GM12878 (cell line): ENCODE measurements around the gene TMEM163. TPM values are rescaled to one million over a fixed set of nuclear protein-coding genes. Genes with fewer than 3 reads are reported as not detected.

Experiments used
- ATAC-seq: fragments of 200-7000 bp; cut with Tn5 transposase; 3 replicates; pipeline ENCODE4 v1.9.1; 2020; ENCODE audit warnings: mild to moderate bottlenecking, moderate library complexity
- BruUV-seq: library from RNA; stranded (reverse); fragments of 400-500 nt; replicated peaks from 2 replicates; lab custom pipeline; 2021; lab: Mats Ljungman, UMichigan
- CTCF ChIA-PET: fragments of 300-600 bp; sonication (Branson Sonifier 250); formaldehyde crosslinking; extraction: SDS; loops from one replicate; lab custom pipeline; 2021; ENCODE audit warnings: inconsistent platforms; lab: Yijun Ruan, JAX
- POLR2A ChIA-PET: fragments of 350-600 bp; formaldehyde crosslinking; extraction: SDS; loops from one replicate; lab custom pipeline; 2021; ENCODE audit warnings: inconsistent platforms; lab: Charles Lee
- RAD21 ChIA-PET: fragments of 300-600 bp; sonication (Branson Sonifier 250); formaldehyde crosslinking; loops from one replicate; lab custom pipeline; 2023; ENCODE audit warnings: antibody characterized with exemption; ENCODE audit not compliant: unreplicated experiment; lab: Charles Lee
- SMC1A ChIA-PET: fragments of 300-600 bp; sonication (Branson Sonifier 250); formaldehyde crosslinking; loops from one replicate; lab custom pipeline; 2023; ENCODE audit not compliant: unreplicated experiment, uncharacterized antibody; lab: Charles Lee
- DNase-seq: peaks from one replicate; pipeline ENCODE4 v3.0.0-alpha.2; 2011; ENCODE audit warnings: low read depth, low spot score
- FAIRE-seq: peaks from 3 replicates; lab custom pipeline; 2011; peaks lifted over from hg19 to GRCh38; lab: Jason Lieb, UNC
- H2AFZ ChIP-seq: 2 replicates; pipeline ENCODE4 v1.6.0; 2011; ENCODE audit warnings: low read depth, low read length, control low read depth; ENCODE audit not compliant: control insufficient read depth
- H3K27ac ChIP-seq: 2 replicates; pipeline ENCODE4 v1.5.1; 2011; ENCODE audit warnings: control low read depth; ENCODE audit not compliant: control insufficient read depth, insufficient read depth
- H3K27me3 ChIP-seq, 2 experiments: replicated peaks in 1 of 2; 2 replicates each; pipeline versions ENCODE4 v1.6.0 to v1.6.1; 2011; ENCODE audit warnings: low read length in 1 of 2; ENCODE audit not compliant: control insufficient read depth in 2 of 2, insufficient read depth in 2 of 2
- H3K36me3 ChIP-seq, 2 experiments: 2 replicates each; pipeline ENCODE4 v1.5.1; 2011; ENCODE audit warnings: low read length in 1 of 2; ENCODE audit not compliant: control insufficient read depth in 2 of 2, insufficient read depth in 2 of 2
- H3K4me1 ChIP-seq: 2 replicates; pipeline ENCODE4 v1.6.1; 2011; ENCODE audit warnings: mild to moderate bottlenecking, low read length, moderate library complexity, mixed read lengths; ENCODE audit not compliant: control insufficient read depth, insufficient read depth
- H3K4me2 ChIP-seq: 2 replicates; pipeline ENCODE4 v1.6.0; 2011; ENCODE audit warnings: control low read depth; ENCODE audit not compliant: control insufficient read depth, insufficient read depth
- H3K4me3 ChIP-seq: fragments of 200-600 bp; sonication (generic); 2 replicates; pipeline ENCODE4 v1.5.1; 2016
- H3K79me2 ChIP-seq: 2 replicates; pipeline ENCODE4 v1.6.0; 2011; ENCODE audit warnings: low read length; ENCODE audit not compliant: control insufficient read depth, insufficient read depth
- H3K9ac ChIP-seq: 2 replicates; pipeline ENCODE4 v1.8.0; 2011; ENCODE audit warnings: low read length, control low read depth, mixed read lengths; ENCODE audit not compliant: control insufficient read depth, insufficient read depth
- H3K9me3 ChIP-seq: replicated peaks from 3 replicates; pipeline ENCODE4 v1.5.1; 2011; ENCODE audit warnings: mild to moderate bottlenecking, low read length; ENCODE audit not compliant: control insufficient read depth, insufficient read depth
- H4K20me1 ChIP-seq: 2 replicates; pipeline ENCODE4 v1.6.0; 2011; ENCODE audit not compliant: control insufficient read depth, insufficient read depth
- GABPA ChIP-seq: IDR thresholded peaks from 2 replicates; pipeline ENCODE4 v1.6.1; 2014; ENCODE audit warnings: antibody characterized with exemption, low read depth, mild to moderate bottlenecking, inconsistent platforms
- IRF4 ChIP-seq: IDR thresholded peaks from 2 replicates; pipeline ENCODE4 v1.6.1; 2011; ENCODE audit warnings: low read depth, low read length
- PKNOX1 ChIP-seq: fragments of 450-650 bp; IDR thresholded peaks from 2 replicates; pipeline ENCODE4 v1.6.1; 2016; ENCODE audit warnings: mild to moderate bottlenecking
- SKIL ChIP-seq: fragments of 450-650 bp; IDR thresholded peaks from 2 replicates; pipeline ENCODE4 v1.6.1; 2017; ENCODE audit warnings: mild to moderate bottlenecking, low read depth, inconsistent platforms; ENCODE audit not compliant: poor library complexity, severe bottlenecking
- SMARCA5 ChIP-seq: fragments of 450-650 bp; IDR thresholded peaks from 2 replicates; pipeline ENCODE4 v1.6.1; 2017; ENCODE audit warnings: mild to moderate bottlenecking
- ZNF217 ChIP-seq: fragments of 450-650 bp; IDR thresholded peaks from 2 replicates; pipeline ENCODE4 v1.6.1; 2017; ENCODE audit warnings: antibody characterized with exemption, mild to moderate bottlenecking
- WGBS: methylation state at CpG from one replicate; pipeline ENCODE4 v1.1.6; 2016; ENCODE audit warnings: low lambda C conversion rate; ENCODE audit not compliant: insufficient replicate concordance, insufficient coverage; ENCODE audit errors: missing lambda C conversion rate; 5-methylcytosine and 5-hydroxymethylcytosine counted together
- in situ Hi-C: fragments of 300-500 bp; cut with MboI; formaldehyde crosslinking; loops from 9 replicates; pipeline ENCODE4 v1.14.3; 2018; ENCODE audit warnings: mixed read lengths
- intact Hi-C: fragments of 100-400 bp; cut with micrococcal nuclease; formaldehyde crosslinking; loops from one replicate; pipeline ENCODE4 v1.14.2; 2022; ENCODE audit not compliant: unreplicated experiment
- polyA plus RNA-seq, 11 experiments: library from polyadenylated mRNA; depleted of rRNA in 4 of 11; unstranded in 6 of 11; stranded (reverse) in 5 of 11; fragments of >200 nt; fragmentation: Nextera tagmentation in 4 of 11; fragmentation: Illumina TruSeq in 1 of 11; extraction: Ambion mirVana in 4 of 11; extraction: Trizol in 1 of 11; gene quantifications; 1 replicate in 1 of 11; 2 replicates in 10 of 11; pipeline versions ENCODE4 v1.2.1 to v1.2.3, GENCODE V29; 2011 to 2016; ENCODE audit warnings: inconsistent platforms in 2 of 11, missing spikeins in 2 of 11, low read depth in 1 of 11
- total RNA-seq, 4 experiments: library from RNA; depleted of rRNA in 3 of 4; stranded (reverse); fragments of >200 nt in 3 of 4; fragmentation: Illumina TruSeq in 1 of 4; extraction: Trizol in 1 of 4; gene quantifications; 2 replicates each; pipeline versions ENCODE4 v1.2.1 to v1.2.3, GENCODE V29; 2013 to 2021

Gene TMEM163
- total and polyA plus RNA-seq, 10 of the 15 experiments (the other 5 are each of a cell fraction or from before 2014, with no cell fraction given): 0.05 to 0.11 (median 0.07) TPM; not detected in 4

- TF ChIP-seq SKIL: peak; percentile 83
- TF ChIP-seq, all 136 proteins: peak for 53
Observed at GRCh38 chr2:134739879-134740301, 21.1 kb upstream of the TMEM163 start (continued).

GRCh38 chr2:134739236-134739878, 20.6 kb upstream of the TMEM163 start:
- in situ Hi-C loops (no loop called here), intact Hi-C loops (loop anchor here (5.0 kb wide), 2 partner anchors 88 to 117 kb away; no protein-coding TSS in a partner anchor)
- Histone ChIP-seq H3K36me3 (no peaks in the 10 kb centered on the region), H3K79me2 (no peaks in the 10 kb centered on the region), H3K9ac (peak overlapping the region; percentile 10; the same call in 1 of the 2 replicates), H4K20me1 (no peaks in the 10 kb centered on the region; the same call in 1 of the 2 replicates), H3K9me3 (no peaks in the 10 kb centered on the region), H2AFZ (peak overlapping the region; percentile 41; the same call in 1 of the 2 replicates), H3K4me3 (no peak overlapping the region), H3K27me3 (no peaks in the 10 kb centered on the region), H3K4me1 (peaks cover 52% of the 10 kb centered on the region), H3K4me2 (peak overlapping the region; percentile 80), H3K27ac (peak overlapping the region; percentile 55)
- ChIA-PET CTCF (no interaction called here), RAD21 (no interaction called here), POLR2A (no interaction called here), SMC1A (interaction anchor here (0.6 to 1.3 kb wide), 5 partner anchors 11 to 1212 kb away, joined by 3 read pairs; no protein-coding TSS in a partner anchor)
- FAIRE-seq (no peak), ATAC-seq (peak; percentile 19), DNase-seq (no peak)
- TF ChIP-seq ZNF217 (peak; percentile 61; the same call in 1 of the 2 replicates), GABPA (0 out of 2 replicates have a peak, but pooled peaks have one; percentile 4), IRF4 (no peak), PKNOX1 (peak; percentile 13; the same call in 1 of the 2 replicates), SMARCA5 (peak; percentile 90)
- WGBS: 10% methylated on average over 1 of the region's 1 CpG
- no TSS peak for BruUV-seq
